ENCODE results near the gene XXYLT1. TPM values are rescaled to one million over a fixed set of nuclear protein-coding genes. Genes with fewer than 3 reads are reported as not detected.
A peak's percentile ranks its signal among the peaks of the same experiment; 100 is the strongest.

XXYLT1 gene
- total and polyA plus RNA-seq, 9 of the 15 experiments (the other 6 are each of a cell fraction or from before 2014, with no cell fraction given), result 1.9 to 18.9 (median 15.0) TPM

DNA sequence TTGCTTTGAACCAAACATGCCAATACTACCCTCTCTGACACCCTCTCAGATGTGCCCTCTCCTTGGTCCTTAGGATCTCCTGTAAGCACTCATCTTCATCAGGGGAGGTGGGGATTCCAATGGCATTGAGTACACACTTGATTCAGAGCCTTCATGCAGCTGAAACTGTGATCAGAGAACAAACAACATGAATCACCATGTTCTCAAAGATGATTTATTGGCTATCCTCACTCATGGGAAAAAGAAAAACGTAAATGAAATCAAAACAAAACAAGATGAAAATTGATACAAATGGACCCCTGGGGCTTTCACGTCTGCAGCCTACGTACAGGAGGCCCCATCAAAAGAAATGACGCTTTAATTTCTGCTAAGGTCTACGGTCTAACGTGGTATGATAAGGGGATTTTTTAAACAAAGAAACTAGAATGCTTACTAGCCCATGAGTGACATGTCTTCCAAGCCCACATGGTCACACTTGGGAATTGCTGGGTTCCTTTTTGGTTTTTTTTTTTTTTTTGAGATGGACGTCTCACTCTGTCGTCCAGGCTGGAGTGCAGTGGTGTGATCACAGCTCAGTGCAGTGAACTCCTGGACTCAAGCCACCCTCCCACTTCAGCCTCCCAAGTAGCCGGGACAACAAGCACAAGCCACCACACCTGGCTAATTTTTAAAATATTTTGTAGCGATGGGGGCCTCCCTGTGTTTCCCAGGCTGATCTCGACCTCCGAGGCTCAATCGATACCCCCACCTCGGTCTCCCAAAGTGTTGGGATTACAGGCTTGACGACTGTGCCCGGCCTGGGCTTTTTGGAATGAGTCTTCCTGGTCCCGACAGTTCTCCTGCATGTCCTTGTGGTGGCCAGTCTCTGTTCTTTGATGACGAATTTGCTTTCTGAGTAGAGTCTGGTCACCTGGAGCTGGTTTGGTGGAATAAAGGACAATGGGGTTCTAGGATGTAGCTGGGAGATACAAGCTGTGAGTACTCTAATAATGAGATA, 202.6 kb downstream of the XXYLT1 start:
- no peak overlapping the region for H3K4me2 ChIP-seq (ENCODE audit: insufficient read depth, low read length)
- no peak for FAIRE-seq
- H3K27ac ChIP-seq (ENCODE audit: extremely low read depth, low read depth, low read length), result no peak overlapping the region
- BruUV-seq (replicated peaks), result TSS peak; percentile 77
- no peaks in the 10 kb centered on the region; the same call in 1 of the 2 replicates for H4K20me1 ChIP-seq (replicated peaks; ENCODE audit: control insufficient read depth, insufficient read depth, low read length)
- peaks cover 0 to 3% of the 10 kb centered on the region in 2 experiments; a peak in 2 of 5 replicates for H3K27me3 ChIP-seq (ENCODE audit: control insufficient read depth in 2 of 2, insufficient read depth in 2 of 2, low read length in 2 of 2)
- peaks cover 5% of the 10 kb centered on the region; the same call in 1 of the 3 replicates for H3K36me3 ChIP-seq (ENCODE audit: control insufficient read depth, insufficient read depth, low read length)
- in situ Hi-C loops (cut with MboI), result no loop called here
- ChIA-PET POLR2A (no interaction called here), CTCF (ENCODE audit: low intra/inter-chr PET ratio) (no interaction called here)
- intact Hi-C loops (cut with micrococcal nuclease), result no loop called here
- H3K4me3 ChIP-seq, result no peak overlapping the region
- H3K9me3 ChIP-seq (replicated peaks; ENCODE audit: control insufficient read depth, insufficient read depth, low read depth, low read length), result no peaks in the 10 kb centered on the region
- H3K79me2 ChIP-seq (ENCODE audit: control insufficient read depth, insufficient read depth, low read length), result no peaks in the 10 kb centered on the region
- H3K9ac ChIP-seq (ENCODE audit: insufficient read depth in 1 of 2, low read depth in 2 of 2, low read length in 2 of 2), result no peak overlapping the region
- no peak for ATAC-seq
- 76% methylated on average over 18 of the region's 18 CpGs for WGBS (ENCODE audit: insufficient coverage, low coverage, missing lambda C conversion rate)
- peaks cover 0 to 9% of the 10 kb centered on the region in 2 experiments; a peak in 1 of 5 replicates for H3K4me1 ChIP-seq (replicated peaks in 1 of 2; ENCODE audit: control insufficient read depth in 2 of 2, insufficient read depth in 2 of 2, low read length in 2 of 2)
- no peak overlapping the region for H2AFZ ChIP-seq (ENCODE audit: low read depth, low read length)
- DNase-seq (ENCODE audit: extremely low read depth in 1 of 4, low spot score in 3 of 4), result no peak
- no peaks in the 10 kb centered on the region for H3K9me1 ChIP-seq (ENCODE audit: control insufficient read depth, insufficient read depth, low read length)
- TF ChIP-seq ZNF512 (tag; IDR thresholded peaks at IDR 0.05) (no peak), E2F3 (CRISPR knock-in tag; IDR thresholded peaks at IDR 0.05) (no peak), ZNF140 (CRISPR knock-in tag; IDR thresholded peaks at IDR 0.05) (no peak), CREB1 (IDR thresholded peaks at IDR 0.05) (no peak), CREB1 (CRISPR knock-in tag; IDR thresholded peaks at IDR 0.05) (no peak), ZNF785 (CRISPR knock-in tag; IDR thresholded peaks at IDR 0.05) (no peak), ZNF280B (CRISPR knock-in tag; IDR thresholded peaks at IDR 0.05) (no peak), RBM34 (IDR thresholded peaks at IDR 0.05; ENCODE audit: borderline replicate concordance, insufficient read depth, low read length) (no peak), ZBTB17 (CRISPR knock-in tag; IDR thresholded peaks at IDR 0.05) (no peak), ZNF445 (CRISPR knock-in tag; IDR thresholded peaks at IDR 0.05; ENCODE audit: low read depth) (no peak), MAFG (tag; conservative IDR thresholded peaks at IDR 0.05) (no peak), PCBP1 (IDR thresholded peaks at IDR 0.05; ENCODE audit: low read depth, low read length, poor library complexity, severe bottlenecking) (no peak), MTA1 (IDR thresholded peaks at IDR 0.05; ENCODE audit: borderline replicate concordance) (no peak)
- TF ChIP-seq, protein P1, sequence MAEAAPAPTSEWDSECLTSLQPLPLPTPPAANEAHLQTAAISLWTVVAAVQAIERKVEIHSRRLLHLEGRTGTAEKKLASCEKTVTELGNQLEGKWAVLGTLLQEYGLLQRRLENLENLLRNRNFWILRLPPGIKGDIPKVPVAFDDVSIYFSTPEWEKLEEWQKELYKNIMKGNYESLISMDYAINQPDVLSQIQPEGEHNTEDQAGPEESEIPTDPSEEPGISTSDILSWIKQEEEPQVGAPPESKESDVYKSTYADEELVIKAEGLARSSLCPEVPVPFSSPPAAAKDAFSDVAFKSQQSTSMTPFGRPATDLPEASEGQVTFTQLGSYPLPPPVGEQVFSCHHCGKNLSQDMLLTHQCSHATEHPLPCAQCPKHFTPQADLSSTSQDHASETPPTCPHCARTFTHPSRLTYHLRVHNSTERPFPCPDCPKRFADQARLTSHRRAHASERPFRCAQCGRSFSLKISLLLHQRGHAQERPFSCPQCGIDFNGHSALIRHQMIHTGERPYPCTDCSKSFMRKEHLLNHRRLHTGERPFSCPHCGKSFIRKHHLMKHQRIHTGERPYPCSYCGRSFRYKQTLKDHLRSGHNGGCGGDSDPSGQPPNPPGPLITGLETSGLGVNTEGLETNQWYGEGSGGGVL (CRISPR knock-in tag; IDR thresholded peaks at IDR 0.05), result no peak

All from K562 (cell line).